Stimulated activated memory B cell treated with anti-CD40 and anti-IgM and Interleukin-4, amounts not matched to agents 10 μg/mL and 1 μg/mL and 100 μg/mL, for 72 hours (primary cell): ENCODE data around the gene EEF1AKMT1.

Experiments used
- ATAC-seq: fragments of 150-1000 bp; cut with Tn5 transposase; 2 replicates; pipeline ENCODE4 v1.10.0; 2021
- H3K27ac Mint-ChIP-seq: one replicate; pipeline ENCODE4 v1.8.0; 2022; ENCODE audit warnings: mild to moderate bottlenecking, mixed read lengths
- H3K27me3 Mint-ChIP-seq: one replicate; pipeline ENCODE4 v1.8.0; 2022; ENCODE audit warnings: mixed read lengths
- H3K36me3 Mint-ChIP-seq: one replicate; pipeline ENCODE4 v1.8.0; 2022; ENCODE audit warnings: mixed read lengths
- H3K4me1 Mint-ChIP-seq: one replicate; pipeline ENCODE4 v1.8.0; 2022; ENCODE audit warnings: mixed read lengths
- H3K4me3 Mint-ChIP-seq: one replicate; pipeline ENCODE4 v1.8.0; 2022; ENCODE audit warnings: mild to moderate bottlenecking, moderate library complexity, mixed read lengths
- H3K9me3 Mint-ChIP-seq: one replicate; pipeline ENCODE4 v1.8.0; 2022; ENCODE audit warnings: mixed read lengths

EEF1AKMT1 gene, protein sequence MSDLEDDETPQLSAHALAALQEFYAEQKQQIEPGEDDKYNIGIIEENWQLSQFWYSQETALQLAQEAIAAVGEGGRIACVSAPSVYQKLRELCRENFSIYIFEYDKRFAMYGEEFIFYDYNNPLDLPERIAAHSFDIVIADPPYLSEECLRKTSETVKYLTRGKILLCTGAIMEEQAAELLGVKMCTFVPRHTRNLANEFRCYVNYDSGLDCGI

DNA sequence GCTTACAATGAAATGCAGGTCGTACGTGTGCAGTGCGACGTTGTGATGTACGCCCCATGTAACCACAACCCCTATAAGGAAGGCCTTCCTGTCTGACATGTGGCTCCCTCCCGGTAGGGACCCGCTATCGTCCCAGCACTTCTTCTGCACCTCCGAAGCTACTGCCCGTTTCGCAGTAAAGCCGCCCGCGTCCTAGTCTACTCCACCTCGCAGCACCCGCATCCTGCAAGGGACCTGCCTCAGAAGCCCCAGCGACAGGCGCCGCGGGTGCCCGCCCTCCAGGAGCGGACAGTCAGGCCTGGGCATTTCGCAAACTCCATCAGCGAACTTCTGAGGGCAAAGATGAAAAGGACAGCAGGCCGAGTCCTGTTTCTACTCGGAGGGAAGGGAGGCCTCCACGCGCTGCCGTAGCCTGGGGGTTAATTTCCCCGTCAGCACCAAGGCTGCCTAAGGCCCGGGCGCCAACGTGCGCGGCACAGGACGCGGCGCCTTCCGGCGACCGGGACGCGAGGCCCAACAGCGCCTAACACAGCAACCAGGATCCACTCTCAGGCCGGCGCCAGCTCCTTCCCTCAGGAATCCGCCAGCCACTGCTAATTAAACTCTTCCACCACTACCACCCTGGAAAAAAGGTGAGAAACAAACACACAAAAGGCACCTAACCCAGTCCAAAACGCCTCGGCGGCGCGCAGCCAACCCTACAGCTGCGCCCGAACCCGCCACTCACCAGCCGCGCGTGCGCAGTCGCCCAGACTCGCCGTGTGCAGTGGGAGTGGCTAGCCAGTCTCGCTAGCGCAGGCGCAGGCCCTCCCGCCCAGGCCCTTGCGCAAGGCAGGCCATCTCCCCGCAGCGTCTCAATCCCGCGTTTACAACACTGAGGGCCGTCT lies at the start of gene EEF1AKMT1:
TSS of gene EEF1AKMT1 (minus strand) at position 768 of the 887 bp plus-strand sequence. CDS start 16,363 bp downstream, outside the sequence.
- Mint-ChIP-seq H3K27ac (peak within 1 kb of the TSS; percentile 95), H3K27me3 (no peaks in the 10 kb centered on the region), H3K36me3 (peaks cover 21% of the 10 kb centered on the region), H3K4me1 (peaks cover 18% of the 10 kb centered on the region), H3K9me3 (peaks cover 7% of the 10 kb centered on the region), H3K4me3 (peak within 1 kb of the TSS; percentile 93)
- ATAC-seq = peak; percentile 99

DNA sequence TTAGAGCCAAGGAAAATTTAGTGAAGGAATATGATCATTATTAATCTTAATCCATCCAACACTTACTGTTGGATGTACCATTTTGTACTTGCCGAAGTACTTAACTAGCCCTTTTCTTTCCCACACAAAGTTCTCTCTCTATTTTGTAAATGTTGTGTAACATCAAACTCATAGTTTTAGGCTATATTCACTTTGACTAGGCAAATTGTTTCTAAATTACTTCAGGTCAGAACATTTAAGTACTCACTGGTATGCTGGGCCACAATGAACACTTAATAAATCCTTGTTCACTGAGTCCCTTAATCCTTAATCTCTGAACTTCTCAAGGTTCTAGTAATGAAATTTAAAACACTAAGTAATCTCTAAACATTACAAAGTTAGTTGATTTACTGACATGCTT lies 49.3 kb upstream of the EEF1AKMT1 start:
- no peaks in the 10 kb centered on the region for H3K9me3 Mint-ChIP-seq
- peaks cover 25% of the 10 kb centered on the region for H3K36me3 Mint-ChIP-seq
- H3K27me3 Mint-ChIP-seq = no peaks in the 10 kb centered on the region
- ATAC-seq = no peak
- H3K4me3 Mint-ChIP-seq = no peak overlapping the region
- H3K4me1 Mint-ChIP-seq = no peaks in the 10 kb centered on the region
- no peak overlapping the region for H3K27ac Mint-ChIP-seq

DNA sequence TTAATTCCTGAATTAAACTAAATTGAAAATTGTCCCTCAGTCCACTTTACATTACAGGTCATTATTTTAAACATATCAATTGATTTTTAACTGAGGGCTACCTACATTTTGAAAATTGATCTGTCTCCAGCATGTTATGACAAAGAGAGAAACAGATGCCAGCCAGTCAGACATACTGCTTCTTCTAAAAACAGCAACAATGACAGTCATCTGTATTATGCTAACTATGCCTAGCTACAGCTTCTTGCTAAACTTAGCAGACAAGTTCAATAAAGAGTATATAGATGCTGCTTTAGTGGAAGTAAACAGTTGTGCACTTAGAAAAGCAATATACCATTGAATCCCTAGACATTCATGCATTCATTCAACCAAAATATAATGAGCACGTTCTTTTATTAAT lies 48.6 kb upstream of the EEF1AKMT1 start:
- no peaks in the 10 kb centered on the region for H3K9me3 Mint-ChIP-seq
- no peak overlapping the region for H3K27ac Mint-ChIP-seq
- no peak for ATAC-seq
- no peaks in the 10 kb centered on the region for H3K27me3 Mint-ChIP-seq
- peaks cover 32% of the 10 kb centered on the region for H3K36me3 Mint-ChIP-seq
- H3K4me1 Mint-ChIP-seq = peaks cover 1% of the 10 kb centered on the region
- no peak overlapping the region for H3K4me3 Mint-ChIP-seq

DNA sequence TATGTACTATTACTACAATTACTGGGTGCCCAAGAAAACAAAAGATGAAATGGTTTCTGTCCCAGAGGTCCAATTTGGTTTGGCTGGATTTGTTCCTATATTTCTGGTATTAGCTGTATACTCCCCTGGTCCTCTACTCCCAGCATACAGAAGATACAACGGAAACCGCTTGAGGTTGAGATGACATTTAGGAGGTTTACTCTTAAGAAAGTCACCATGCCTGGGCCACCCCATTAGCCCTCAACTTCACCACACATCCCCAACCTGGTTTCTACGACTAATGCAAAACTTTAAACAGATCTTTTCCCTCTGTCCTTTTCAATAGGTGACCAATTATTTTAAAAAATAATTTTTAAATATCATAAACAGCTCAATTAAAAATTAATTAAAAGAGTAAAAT lies 46.0 kb upstream of the EEF1AKMT1 start:
- ATAC-seq = no peak
- Mint-ChIP-seq H3K27me3 (no peaks in the 10 kb centered on the region), H3K9me3 (no peaks in the 10 kb centered on the region), H3K36me3 (peaks cover 37% of the 10 kb centered on the region), H3K4me1 (peaks cover 6% of the 10 kb centered on the region), H3K27ac (no peak overlapping the region), H3K4me3 (no peak overlapping the region)

DNA sequence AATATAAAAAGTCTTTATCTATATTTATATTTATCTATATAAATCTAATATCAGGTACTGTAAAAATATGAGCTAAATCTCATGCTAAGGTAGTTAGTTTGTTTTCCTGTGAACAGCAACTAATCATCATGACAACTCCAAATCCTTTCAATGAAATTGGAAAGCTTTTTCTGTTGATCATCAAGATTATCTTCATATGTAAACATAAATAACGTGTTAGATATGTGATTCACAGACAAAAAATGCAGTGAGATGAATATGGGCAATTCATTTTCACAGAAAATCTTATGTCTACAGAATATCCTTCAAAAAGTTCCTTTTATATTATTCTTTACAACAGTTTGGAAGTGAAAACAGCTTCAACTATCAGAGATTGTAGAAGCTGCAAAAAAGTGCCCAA lies 41.7 kb upstream of the EEF1AKMT1 start:
- no peak for ATAC-seq
- Mint-ChIP-seq H3K9me3 (no peaks in the 10 kb centered on the region), H3K4me1 (peaks cover 6% of the 10 kb centered on the region), H3K27me3 (no peaks in the 10 kb centered on the region), H3K36me3 (peaks cover 47% of the 10 kb centered on the region), H3K4me3 (no peak overlapping the region), H3K27ac (no peak overlapping the region)

DNA sequence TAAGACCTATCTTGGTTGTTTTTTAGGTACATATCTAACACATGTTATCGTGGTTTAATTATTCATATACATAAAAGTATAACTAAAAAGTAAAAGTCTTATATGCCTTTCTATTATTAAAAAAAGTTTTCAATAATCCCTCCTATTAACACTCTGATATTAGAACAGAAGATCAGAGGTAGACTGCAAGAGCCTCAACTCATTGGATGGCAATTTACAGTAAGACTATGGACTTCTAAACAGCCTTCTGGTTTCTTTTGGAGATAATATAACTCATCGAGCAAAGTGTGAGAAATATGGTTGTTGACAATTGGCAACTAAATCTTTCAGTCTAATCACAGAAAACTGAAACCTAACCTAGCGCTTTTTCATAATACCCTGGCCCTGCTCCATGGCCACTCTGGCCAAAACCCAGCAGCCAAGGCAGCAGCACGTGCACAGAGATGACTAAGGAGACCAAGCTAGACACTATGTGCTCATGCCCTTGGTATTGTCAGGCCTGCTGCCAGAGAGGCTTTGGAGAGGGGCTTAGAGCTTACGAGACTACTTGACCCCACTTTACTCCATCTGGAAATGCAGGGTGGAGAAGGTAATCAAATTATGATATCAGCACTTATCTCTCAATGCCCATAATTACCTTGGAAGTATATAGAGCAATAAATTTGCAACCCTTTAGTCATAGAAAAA lies 40.6 kb upstream of the EEF1AKMT1 start:
- no peak overlapping the region for H3K4me3 Mint-ChIP-seq
- ATAC-seq = no peak
- H3K27me3 Mint-ChIP-seq = no peaks in the 10 kb centered on the region
- H3K27ac Mint-ChIP-seq = no peak overlapping the region
- H3K36me3 Mint-ChIP-seq = peaks cover 46% of the 10 kb centered on the region
- H3K9me3 Mint-ChIP-seq = no peaks in the 10 kb centered on the region
- H3K4me1 Mint-ChIP-seq = peaks cover 6% of the 10 kb centered on the region

DNA sequence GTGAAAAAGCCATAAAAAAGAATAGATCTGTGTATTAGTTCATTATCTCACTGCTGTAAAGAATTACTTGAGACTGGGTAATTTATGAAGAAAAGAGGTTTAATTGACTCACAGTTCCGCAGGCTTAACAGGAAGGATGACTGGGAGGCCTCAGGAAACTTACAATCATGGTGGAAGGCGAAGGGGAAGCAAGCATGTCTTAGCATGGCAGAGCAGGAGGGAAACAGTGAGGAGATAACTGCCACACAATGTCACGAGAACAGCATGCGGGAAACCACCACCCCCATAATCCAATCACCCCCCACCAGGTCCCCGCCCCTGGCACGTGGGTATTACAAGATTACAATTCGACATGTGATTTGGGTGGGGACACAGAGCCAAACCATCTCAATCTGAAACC lies 39.1 kb upstream of the EEF1AKMT1 start:
- H3K4me1 Mint-ChIP-seq = peaks cover 6% of the 10 kb centered on the region
- H3K36me3 Mint-ChIP-seq = peaks cover 50% of the 10 kb centered on the region
- H3K27me3 Mint-ChIP-seq = no peaks in the 10 kb centered on the region
- no peak for ATAC-seq
- no peak overlapping the region for H3K4me3 Mint-ChIP-seq
- H3K27ac Mint-ChIP-seq = no peak overlapping the region
- H3K9me3 Mint-ChIP-seq = no peaks in the 10 kb centered on the region

DNA sequence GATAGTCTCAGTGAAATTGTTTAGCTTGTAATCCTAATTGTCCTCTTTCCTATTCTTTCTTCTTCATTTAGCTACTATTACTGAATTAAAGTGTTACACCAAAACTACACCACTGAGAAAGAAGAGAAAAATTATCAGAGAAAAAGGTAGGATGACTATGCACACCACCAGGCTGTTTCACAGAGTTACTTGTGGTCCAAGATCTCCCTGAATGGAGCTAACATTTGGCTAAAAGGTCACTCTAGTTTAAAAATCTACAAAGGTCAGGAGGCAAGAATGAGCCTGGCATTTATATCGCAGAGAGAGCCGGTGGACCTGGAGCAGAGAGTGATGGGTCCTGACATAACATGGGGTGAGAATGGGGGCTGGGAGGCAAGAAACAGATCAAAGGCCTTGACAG lies 37.0 kb upstream of the EEF1AKMT1 start:
- H3K27ac Mint-ChIP-seq = peak overlapping the region; percentile 9
- H3K4me1 Mint-ChIP-seq = no peaks in the 10 kb centered on the region
- no peak for ATAC-seq
- peaks cover 41% of the 10 kb centered on the region for H3K36me3 Mint-ChIP-seq
- H3K9me3 Mint-ChIP-seq = no peaks in the 10 kb centered on the region
- no peaks in the 10 kb centered on the region for H3K27me3 Mint-ChIP-seq
- no peak overlapping the region for H3K4me3 Mint-ChIP-seq

DNA sequence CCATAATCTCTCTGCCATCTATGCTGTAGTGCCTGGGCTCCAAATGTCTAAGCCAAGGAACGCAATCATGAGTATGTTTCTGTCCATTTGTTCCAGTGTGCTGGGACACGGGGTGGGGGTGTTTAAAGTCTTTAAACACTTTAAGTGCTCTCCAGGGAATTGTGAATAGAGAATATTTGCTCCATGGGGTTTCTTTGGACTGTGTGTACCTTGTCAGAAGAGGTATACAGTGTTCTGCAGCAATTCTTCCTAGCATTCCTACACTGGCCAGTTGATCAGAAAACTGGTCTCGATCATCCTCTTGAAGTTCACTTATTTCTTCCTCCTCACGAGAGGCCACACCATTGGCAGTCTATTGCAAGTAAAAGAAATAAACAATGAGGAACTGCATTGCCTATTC lies 35.1 kb upstream of the EEF1AKMT1 start:
- ATAC-seq = no peak
- no peak overlapping the region for H3K4me3 Mint-ChIP-seq
- no peak overlapping the region for H3K27ac Mint-ChIP-seq
- peaks cover 49% of the 10 kb centered on the region for H3K36me3 Mint-ChIP-seq
- no peaks in the 10 kb centered on the region for H3K27me3 Mint-ChIP-seq
- H3K4me1 Mint-ChIP-seq = peaks cover 4% of the 10 kb centered on the region
- no peaks in the 10 kb centered on the region for H3K9me3 Mint-ChIP-seq

DNA sequence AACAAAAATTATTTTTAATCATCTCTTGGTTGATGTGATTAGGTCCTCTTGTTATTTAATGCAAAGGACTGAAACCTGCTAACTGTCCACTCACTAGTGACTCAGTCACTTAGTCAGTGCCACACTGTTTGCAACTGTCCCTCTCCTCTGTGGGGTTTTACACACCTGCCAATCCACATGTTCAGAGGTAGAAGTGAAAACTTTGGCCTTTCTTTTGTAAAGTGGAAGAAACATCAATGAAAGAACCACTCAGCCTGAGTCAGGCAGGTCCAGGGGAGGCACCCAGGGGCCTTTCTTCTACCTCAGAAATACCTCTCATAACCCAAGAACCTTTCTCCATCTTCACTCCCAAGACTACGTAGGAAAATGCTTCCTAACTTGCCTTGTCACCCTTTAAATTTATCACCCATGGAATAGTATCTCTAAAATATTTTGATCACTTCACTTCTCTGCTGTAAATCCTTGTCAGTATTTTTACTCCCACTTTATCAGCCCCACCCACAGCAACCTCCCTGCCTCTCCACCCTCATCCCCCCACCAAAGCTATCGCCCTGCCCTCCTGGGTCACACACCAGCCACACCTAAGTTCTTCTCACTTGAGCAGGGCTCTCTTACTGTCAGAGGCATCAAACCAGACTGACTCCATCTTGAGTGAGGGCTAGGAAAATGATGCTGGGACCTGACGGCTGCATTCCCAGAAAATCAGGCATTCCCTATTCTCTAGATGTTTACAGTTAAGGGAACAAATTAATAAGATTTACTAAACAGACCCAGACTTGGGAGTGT lies 29.6 kb upstream of the EEF1AKMT1 start:
- Mint-ChIP-seq H3K27ac (peak overlapping the region; percentile 42), H3K27me3 (no peaks in the 10 kb centered on the region), H3K36me3 (peaks cover 33% of the 10 kb centered on the region), H3K9me3 (no peaks in the 10 kb centered on the region), H3K4me3 (no peak overlapping the region), H3K4me1 (peaks cover 23% of the 10 kb centered on the region)
- ATAC-seq = no peak

DNA sequence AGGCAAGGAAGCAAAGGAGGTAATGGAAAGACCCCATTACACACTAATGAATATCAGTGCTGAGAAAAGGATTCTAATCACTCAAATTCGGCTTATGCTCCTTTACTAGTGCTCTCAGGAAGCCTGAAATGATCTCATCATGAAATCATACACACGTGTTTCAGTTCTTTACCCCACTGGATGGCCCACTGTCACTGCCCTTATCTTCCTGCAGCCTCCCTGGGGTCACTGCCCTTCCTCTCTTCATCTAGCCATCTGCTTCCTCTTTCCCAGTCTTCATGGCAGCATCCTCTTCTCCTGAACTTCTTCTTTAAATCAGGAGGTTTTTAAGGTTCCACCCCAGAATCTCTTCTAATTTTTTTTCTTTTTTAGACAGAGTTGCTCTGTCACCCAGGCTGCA lies 27.9 kb upstream of the EEF1AKMT1 start:
- Mint-ChIP-seq H3K4me1 (peaks cover 38% of the 10 kb centered on the region), H3K27ac (peak overlapping the region; percentile 7), H3K36me3 (peaks cover 46% of the 10 kb centered on the region), H3K9me3 (no peaks in the 10 kb centered on the region), H3K4me3 (no peak overlapping the region), H3K27me3 (no peaks in the 10 kb centered on the region)
- ATAC-seq = no peak

DNA sequence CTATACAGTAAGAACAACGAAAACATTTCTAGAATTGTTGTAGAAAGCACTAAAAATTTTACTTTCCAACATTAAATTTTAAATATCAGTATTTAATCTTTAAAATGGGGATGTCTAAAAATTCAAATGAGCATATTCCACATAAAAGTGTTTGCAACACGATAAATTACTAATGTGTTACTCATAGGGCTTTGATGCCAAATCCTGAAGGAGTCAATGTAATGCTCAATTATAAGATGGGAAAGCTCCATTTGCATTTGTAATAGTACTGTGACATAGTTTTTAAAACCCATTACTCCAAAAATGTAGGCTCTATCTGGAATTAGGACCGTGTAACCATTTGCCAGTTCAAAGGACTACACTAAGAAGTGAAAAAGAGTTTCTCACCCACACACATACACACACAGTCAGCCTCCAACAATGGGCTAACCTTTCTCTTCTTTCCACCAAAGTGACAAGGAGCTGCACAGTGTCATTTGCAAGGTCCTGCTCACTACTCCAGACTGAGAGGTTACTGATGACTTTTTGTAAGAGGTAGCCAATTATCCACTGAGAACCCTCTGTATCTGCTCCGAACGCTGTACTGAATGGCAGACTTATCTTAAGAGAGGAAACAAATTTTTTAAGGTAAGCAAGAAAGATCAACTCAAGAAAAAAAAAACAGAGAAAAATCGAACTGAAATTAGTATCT lies 26.1 kb upstream of the EEF1AKMT1 start:
- Mint-ChIP-seq H3K36me3 (peaks cover 45% of the 10 kb centered on the region), H3K4me1 (peaks cover 38% of the 10 kb centered on the region)

DNA sequence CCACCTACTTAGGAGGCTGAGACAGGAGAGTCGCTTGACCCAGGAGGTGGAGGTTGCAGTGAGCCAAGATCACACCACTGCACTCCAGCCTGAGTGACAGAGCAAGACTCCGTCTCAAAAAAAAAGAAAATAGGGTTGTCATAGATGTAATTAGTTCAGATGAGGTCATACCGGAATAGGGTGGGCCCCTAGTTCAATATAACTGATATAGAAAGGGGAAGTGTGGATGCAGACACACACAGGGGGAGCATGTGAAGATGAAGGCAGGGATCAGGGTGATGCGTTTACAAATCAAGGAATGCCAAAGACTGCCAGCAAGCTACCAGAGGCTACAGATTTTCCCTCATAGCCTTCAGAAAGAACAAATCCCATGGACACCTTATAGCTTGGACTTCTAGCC lies 24.3 kb upstream of the EEF1AKMT1 start:
- H3K9me3 Mint-ChIP-seq = no peaks in the 10 kb centered on the region
- peaks cover 48% of the 10 kb centered on the region for H3K36me3 Mint-ChIP-seq
- peak overlapping the region; percentile 50 for H3K27ac Mint-ChIP-seq
- no peak overlapping the region for H3K4me3 Mint-ChIP-seq
- peaks cover 27% of the 10 kb centered on the region for H3K4me1 Mint-ChIP-seq
- peak; percentile 67 for ATAC-seq
- H3K27me3 Mint-ChIP-seq = no peaks in the 10 kb centered on the region

More for the DNA sequence above, 26.1 kb upstream of the EEF1AKMT1 start:
- Mint-ChIP-seq H3K27me3 (no peaks in the 10 kb centered on the region), H3K4me3 (no peak overlapping the region), H3K27ac (no peak overlapping the region), H3K9me3 (no peaks in the 10 kb centered on the region)
- no peak for ATAC-seq

DNA sequence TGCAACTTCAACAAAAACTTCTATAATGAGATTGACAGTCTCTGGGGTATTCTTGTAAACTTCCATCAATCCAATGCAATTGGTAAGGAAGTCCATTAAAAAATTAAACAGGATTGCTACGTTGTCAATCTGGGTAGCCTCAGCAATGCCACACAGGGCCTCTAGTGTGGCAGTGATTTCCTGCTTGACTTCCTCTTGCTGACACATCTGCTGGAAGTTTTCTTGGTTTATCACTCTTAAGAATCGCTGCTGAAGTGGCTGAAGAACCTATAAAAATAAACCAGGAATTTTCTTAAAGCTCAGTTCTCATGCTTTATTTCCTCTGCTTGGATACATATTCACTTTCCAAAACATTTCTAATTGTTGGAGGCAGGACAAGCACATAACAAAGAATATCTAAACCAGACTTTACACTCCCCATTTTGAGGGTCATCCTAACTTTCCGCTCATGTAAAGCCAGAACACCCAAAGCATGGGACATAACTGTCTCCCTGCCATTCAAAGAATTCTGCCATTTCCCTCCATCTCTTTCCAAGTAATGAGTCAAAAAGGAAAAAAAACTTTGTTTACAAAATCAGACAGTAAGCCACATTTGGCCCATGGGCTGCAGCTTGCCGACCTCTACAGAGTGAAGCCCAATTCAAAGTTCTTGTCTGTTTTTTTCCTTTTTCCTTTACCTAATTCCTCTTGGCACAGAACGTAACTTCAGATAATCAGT lies 23.2 kb upstream of the EEF1AKMT1 start:
- Mint-ChIP-seq H3K9me3 (no peaks in the 10 kb centered on the region), H3K4me1 (peaks cover 24% of the 10 kb centered on the region), H3K27me3 (no peaks in the 10 kb centered on the region), H3K27ac (peak overlapping the region; percentile 50), H3K36me3 (peaks cover 52% of the 10 kb centered on the region), H3K4me3 (no peak overlapping the region)
- ATAC-seq = no peak
